ENCODE data around the gene CFAP46.
"Not testable (repeated sequence)": the region's sequence is repeated elsewhere in the genome, so short reads cannot be mapped to it uniquely, and the experiment has no call there.

Gene CFAP46

GRCh38 chr10:132803416-132804210 is 138.8 kb downstream of the CFAP46 start:
- no peak for DNase-seq

DNA sequence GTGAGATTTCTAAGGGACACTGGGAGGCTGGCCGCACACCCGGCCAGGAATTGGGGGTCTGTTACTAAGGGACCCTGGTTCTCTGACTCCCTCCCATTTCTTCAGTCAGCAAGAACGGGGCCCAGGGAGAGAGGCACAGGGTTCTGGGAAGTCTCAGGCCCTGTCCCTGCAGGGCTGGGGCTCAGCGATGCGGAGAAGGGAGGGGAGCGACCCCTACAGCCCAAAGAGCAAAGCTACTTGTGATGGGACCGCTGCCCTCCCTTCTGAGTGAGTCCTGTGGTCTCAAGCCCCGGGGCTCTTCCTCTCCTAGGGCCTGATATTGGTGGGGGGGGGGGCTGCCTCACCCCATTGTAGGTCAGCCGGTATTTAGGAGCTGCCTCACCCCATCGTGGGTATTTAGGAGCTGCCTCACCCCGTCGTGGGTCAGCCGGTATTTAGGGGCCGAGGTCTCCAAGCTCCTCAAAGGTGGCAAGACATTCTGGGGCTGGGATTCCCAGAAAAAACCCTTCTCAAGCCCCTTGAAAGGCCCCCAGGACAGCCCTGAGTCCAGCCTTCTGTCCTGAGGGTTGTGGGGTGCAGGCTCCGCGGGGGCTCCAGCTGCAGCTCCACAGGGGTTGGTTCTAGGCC is 139.6 kb downstream of the CFAP46 start:
- DNase-seq: no peak

DNA sequence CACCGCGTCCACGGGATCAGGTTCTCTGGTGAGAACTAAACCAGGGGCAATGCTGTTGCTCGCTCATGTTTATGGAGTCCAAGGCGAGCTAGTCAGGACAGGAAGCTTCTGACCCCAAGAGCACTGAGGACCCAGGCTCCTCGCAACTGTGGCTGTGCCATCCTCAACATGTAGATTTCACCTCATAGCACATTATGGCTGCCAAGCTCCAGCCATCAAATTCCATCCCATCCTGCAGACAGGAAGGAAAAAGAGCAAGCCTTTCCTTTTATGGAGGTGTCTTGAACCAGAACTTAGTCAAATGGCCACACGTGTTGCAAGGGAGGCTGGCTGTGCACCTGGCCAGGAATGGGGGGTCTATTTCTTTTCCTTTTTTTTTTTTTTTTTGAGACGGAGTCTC is 140.3 kb downstream of the CFAP46 start:
- DNase-seq: no peak

- no peak for DNase-seq
Measured at GRCh38 chr10:132799865-132800264, 142.5 kb downstream of the CFAP46 start.

- no peak for DNase-seq
Measured at GRCh38 chr10:132798876-132799275, 143.5 kb downstream of the CFAP46 start.

GRCh38 chr10:132798403-132798802 is 144.0 kb downstream of the CFAP46 start:
- no peak for DNase-seq

DNA sequence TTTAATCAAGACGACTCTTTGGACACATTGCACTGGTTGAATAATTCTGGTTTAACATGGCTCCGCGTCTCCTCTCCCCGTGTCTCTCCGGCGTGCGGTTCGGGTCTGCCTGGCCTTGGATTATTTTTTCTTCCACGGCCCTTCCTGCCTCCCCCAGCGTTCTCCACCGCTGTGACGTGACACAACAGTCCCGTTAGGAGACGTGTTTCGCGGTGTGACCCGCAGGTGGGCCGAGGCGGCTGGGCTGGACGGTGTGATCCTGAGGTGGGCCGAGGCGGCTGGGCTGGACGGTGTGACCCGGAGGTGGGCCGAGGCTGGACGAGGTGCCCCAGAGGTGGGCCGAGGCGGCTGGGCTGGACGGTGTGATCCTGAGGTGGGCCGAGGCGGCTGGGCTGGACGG is 144.4 kb downstream of the CFAP46 start:
- not testable (repeated sequence) for DNase-seq

- DNase-seq: no peak
Measured at GRCh38 chr10:132796846-132797245, 145.5 kb downstream of the CFAP46 start.

GRCh38 chr10:132793871-132794849 is 148.2 kb downstream of the CFAP46 start:
- DNase-seq: no peak

- DNase-seq: no peak
Measured at GRCh38 chr10:132793213-132793612, 149.2 kb downstream of the CFAP46 start.

GRCh38 chr10:132792796-132793195 is 149.6 kb downstream of the CFAP46 start:
- no peak for DNase-seq

GRCh38 chr10:132792099-132792498 is 150.3 kb downstream of the CFAP46 start:
- DNase-seq: not testable (repeated sequence)

DNA sequence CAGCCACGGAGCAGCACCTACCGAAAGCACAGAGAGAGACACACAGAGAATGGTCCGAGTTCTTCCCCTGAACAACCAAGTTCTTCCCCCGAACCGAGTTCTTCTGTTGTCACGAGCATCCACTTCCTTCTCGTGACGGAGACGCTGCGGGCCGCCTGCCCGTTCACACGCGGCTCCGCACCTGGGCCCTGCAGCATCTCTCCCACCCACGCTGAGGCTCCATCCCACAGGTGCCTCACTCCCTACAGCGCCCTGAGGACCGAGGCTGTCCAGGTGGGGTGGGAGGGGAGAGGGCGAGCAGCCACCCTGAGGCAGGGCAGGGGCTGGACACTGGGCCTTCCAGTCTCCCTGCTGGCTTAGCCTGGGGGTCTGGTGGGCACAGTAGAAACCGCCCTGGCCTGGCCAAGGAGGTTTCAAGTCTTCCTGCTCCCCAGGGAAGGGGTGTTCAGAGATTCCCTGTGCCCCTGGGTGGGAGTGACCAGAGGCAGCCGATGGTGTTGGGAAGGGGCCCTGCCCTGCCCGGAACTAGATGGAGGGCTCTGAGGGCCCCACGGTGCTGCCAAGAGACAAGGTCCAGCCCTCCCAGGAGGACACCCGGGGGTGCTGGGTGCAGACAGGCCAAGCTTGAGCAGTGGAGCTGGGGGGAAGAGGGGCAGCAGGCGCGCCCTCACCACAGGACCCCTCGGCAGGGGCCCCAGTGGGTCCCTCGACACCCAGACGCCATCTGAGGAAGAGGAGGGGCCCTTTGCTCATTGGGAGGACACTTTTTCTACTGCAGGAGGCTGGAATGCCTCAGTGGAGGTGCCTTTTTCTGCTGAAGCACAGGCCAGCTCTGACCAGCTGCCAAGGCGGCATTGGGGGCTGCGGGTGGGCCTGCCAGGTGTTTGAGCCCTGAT is 151.2 kb downstream of the CFAP46 start:
- DNase-seq: no peak

DNA sequence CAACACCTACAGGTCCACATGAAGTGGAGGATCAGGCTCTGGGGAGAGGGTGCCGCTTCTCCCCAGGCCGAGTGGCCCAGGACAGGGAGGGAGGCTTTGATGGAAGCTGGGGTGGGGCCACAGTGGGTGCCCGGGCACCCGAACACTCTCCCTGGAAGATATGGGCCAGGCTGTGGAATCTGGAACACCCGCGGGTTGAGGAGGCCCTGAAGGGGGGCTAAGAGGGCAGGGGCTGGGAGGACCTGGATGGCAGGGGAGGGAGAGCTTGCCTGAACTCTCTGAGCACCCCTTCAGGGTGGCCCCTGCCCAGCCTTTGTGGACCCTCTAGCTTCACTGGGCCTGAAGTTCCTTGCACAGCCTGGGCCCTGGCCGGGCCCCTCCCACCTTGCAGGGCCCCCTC is 151.9 kb downstream of the CFAP46 start:
- no peak for DNase-seq

- no peak for DNase-seq
Measured at GRCh38 chr10:132789659-132790148, 152.7 kb downstream of the CFAP46 start.

DNA sequence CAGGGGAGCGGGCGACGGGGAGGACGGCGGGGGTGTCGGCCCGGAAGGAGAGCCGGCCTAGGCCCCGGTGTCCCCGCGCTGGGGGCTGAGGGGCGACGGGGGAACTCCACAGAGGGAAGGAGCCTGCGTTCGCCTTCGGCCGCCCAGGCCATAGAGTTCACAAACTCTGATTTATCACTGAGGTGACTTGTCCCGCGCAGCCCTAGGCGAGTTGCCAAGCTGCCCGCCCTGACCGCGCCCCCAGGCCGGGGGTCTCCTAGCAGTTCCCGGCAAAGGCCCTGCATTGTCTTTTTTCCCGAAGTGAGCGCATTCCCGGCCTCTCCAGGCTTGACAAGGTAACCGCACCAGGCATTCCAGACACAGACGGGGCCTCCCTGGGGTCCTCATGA is 153.5 kb downstream of the CFAP46 start:
- no peak for DNase-seq

DNA sequence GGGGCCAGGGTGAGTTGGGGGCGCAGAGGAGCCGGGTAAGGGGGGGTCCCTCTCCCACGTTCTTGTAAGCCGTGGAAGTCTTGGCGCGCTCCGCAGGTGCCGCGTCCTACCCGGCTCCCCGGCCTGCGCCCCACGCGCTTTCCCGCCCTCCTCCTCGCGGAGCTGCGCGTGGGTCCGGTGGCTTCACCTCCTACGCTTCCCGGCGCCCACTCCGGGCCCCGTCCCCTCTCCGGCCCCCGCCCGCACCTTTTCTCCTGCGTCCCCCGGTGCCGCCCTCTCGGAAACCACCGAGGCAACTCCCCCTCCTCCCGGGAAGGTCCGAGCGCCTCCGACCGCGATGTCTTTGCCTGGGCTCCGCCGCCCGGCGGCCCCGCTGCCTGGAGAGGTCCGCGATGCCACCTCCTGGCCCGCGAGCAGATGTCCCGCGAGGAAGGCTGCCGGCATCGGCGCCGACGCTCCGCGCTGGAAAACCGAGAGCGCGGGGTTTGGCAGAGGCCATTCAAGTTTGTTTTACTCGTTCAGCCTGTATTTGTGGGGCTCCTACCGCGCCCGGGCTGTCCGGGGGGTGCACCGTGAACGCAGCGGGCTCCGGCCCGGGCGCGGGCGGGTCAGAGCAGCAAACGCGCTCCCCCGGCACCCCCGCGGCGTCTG is 154.1 kb downstream of the CFAP46 start:
- no peak for DNase-seq

DNA sequence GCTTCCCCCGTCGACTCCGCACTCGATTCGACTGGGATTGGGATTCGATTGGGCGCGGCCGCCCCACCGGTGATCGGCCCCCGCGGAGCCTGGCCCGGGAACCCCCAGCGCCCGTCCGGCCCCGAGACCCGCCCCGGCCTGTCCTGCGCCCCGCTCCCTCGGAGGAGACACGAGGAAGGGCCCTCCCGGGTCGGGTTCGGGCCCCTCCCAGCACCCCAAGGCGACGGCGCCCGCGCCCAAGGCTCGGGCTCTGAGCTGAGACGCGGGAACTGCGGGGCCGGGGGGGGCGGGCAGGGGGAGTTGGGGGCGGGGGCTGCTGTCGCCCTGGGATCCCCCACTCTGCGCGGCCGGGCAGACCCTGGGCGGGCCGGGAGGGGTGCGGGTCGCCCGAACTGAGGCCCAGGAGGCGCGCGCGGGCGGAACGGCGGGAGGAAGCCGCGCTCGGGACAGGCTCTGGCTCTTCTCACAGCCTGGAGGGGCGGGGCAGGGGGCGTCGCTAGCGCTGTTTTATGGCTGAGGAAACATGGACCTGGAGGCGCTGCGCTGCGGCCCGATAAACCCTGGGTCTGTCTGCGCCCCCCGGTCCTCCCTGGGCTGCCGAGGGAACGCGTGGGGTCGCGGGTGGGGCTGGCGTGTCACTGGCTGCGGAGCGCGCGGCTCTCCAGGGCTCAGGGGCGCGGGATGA is 154.7 kb downstream of the CFAP46 start:
- DNase-seq: no peak

GRCh38 chr10:132786884-132787494 is 155.4 kb downstream of the CFAP46 start:
- DNase-seq: no peak

GRCh38 chr10:132786476-132786883 is 155.9 kb downstream of the CFAP46 start:
- no peak for DNase-seq

Measured in CD4-positive, alpha-beta T cell treated with Interleukin-1 beta for 1 hour (primary cell).